Suprapubic skin (tissue), 4 donors: ENCODE measurements around the gene ELAPOR1. TPM values are rescaled to one million over a fixed set of nuclear protein-coding genes. Genes with fewer than 3 reads are reported as not detected.

Source experiments
- DNase-seq, 2 donors: peaks; one replicate each; pipeline ENCODE4 v3.0.0-alpha.2; 2019; ENCODE audit warnings: low spot score in 2 of 2
- H3K27ac ChIP-seq: fragments of 200-600 bp; sonication (generic); one replicate; pipeline ENCODE4 v1.5.1; 2019
- H3K27me3 ChIP-seq: fragments of 200-600 bp; sonication (generic); one replicate; pipeline ENCODE4 v1.5.1; 2019
- H3K36me3 ChIP-seq: fragments of 200-600 bp; sonication (generic); one replicate; pipeline ENCODE4 v1.5.1; 2019
- H3K4me1 ChIP-seq: fragments of 200-600 bp; sonication (generic); one replicate; pipeline ENCODE4 v1.5.1; 2019
- H3K4me3 ChIP-seq: fragments of 200-600 bp; sonication (generic); one replicate; pipeline ENCODE4 v1.5.1; 2019; ENCODE audit warnings: mild to moderate bottlenecking
- H3K9me3 ChIP-seq: fragments of 200-600 bp; sonication (generic); one replicate; pipeline ENCODE4 v1.5.1; 2019
- EP300 ChIP-seq: sonication (generic); formaldehyde crosslinking; IDR thresholded peaks from one replicate; pipeline ENCODE4 v1.6.1; 2017; ENCODE audit warnings: antibody characterized with exemption
- POLR2A ChIP-seq, 2 donors: fragments of 450-650 bp; IDR thresholded peaks; one replicate each; pipeline ENCODE4 v1.6.1; 2017; ENCODE audit warnings: antibody characterized with exemption in 2 of 2, mild to moderate bottlenecking in 2 of 2, moderate library complexity in 2 of 2
- POLR2AphosphoS5 ChIP-seq, 3 donors: sonication (generic); formaldehyde crosslinking; IDR thresholded peaks; one replicate each; pipeline ENCODE4 v1.6.1; 2017; ENCODE audit warnings: antibody characterized with exemption in 3 of 3
- WGBS: methylation state at CpG from one replicate; pipeline ENCODE4 v1.1.5; 2018; 5-methylcytosine and 5-hydroxymethylcytosine counted together
- total RNA-seq, 4 donors: library from RNA; depleted of rRNA; stranded (reverse); fragments of >200 nt; gene quantifications; one replicate each; pipeline ENCODE4 v1.1.0, GENCODE V29; 2016
- TF ChIP-seq, protein P1 (sequence below), 2 donors: fragments of 200-600 bp in 1 of 2; fragments of 450-650 bp in 1 of 2; sonication (generic) in 1 of 2; IDR thresholded peaks; one replicate each; pipeline ENCODE4 v1.5.1; 2016 to 2019; ENCODE audit warnings: antibody characterized with exemption in 2 of 2, mild to moderate bottlenecking in 1 of 2, moderate library complexity in 1 of 2

The ELAPOR1 gene
- total RNA-seq, 4 donors from 2014 or later: 27.4 to 84.8 (median 46.7) TPM

DNA sequence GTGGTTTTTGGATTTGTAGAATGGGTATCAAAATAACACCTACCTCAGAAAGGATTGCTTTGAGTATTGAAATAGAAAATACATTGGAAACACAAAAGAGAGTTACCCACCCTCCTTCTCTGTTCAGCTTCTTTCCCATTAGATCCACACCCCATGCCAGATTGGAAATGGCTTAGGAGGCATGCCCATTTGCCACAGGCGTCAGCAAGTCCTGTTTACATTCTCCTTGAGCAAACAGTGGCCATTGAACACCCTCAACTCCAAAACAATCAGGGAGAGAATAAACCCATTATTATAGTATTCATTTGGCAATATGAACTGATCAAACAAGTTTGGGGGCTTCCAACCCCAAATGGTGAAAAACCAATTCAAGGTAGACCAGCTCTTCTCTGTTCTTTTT is 2.4 kb downstream of the ELAPOR1 start:
- no peak for DNase-seq
- Histone ChIP-seq H3K36me3 (no peaks in the 10 kb centered on the region), H3K4me1 (peaks cover 22% of the 10 kb centered on the region), H3K4me3 (no peak overlapping the region), H3K27ac (no peak overlapping the region), H3K9me3 (no peaks in the 10 kb centered on the region), H3K27me3 (peaks cover 19% of the 10 kb centered on the region)
- TF ChIP-seq POLR2A (IDR thresholded peaks at IDR 0.05) (no peak), EP300 (no peak), POLR2AphosphoS5 (IDR thresholded peaks at IDR 0.05) (no peak)
- TF ChIP-seq, protein P1, sequence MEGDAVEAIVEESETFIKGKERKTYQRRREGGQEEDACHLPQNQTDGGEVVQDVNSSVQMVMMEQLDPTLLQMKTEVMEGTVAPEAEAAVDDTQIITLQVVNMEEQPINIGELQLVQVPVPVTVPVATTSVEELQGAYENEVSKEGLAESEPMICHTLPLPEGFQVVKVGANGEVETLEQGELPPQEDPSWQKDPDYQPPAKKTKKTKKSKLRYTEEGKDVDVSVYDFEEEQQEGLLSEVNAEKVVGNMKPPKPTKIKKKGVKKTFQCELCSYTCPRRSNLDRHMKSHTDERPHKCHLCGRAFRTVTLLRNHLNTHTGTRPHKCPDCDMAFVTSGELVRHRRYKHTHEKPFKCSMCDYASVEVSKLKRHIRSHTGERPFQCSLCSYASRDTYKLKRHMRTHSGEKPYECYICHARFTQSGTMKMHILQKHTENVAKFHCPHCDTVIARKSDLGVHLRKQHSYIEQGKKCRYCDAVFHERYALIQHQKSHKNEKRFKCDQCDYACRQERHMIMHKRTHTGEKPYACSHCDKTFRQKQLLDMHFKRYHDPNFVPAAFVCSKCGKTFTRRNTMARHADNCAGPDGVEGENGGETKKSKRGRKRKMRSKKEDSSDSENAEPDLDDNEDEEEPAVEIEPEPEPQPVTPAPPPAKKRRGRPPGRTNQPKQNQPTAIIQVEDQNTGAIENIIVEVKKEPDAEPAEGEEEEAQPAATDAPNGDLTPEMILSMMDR (IDR thresholded peaks at IDR 0.05): no peak
- WGBS: 77% methylated on average over 1 of the region's 1 CpG

DNA sequence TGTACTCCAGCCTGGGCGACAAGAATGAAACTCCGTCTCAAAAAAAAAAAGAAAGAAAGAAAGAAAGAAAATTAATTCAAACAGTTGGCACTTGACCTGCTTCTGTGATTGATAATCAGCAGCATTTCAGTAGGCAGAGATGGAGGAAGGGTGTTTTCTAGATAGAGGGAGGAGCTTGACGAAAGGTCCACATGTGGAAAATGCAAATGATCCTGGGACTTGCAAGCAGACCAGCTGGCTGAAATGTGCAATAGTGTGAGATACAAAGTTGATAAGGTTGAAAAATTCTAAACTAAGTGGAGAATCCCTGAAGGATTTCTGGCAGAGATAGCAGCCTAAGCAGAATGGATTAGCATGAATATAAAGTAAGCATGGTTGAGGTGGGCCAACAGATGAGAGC is 4.2 kb downstream of the ELAPOR1 start:
- TF ChIP-seq POLR2AphosphoS5 (IDR thresholded peaks at IDR 0.05) (no peak), POLR2A (IDR thresholded peaks at IDR 0.05) (no peak), EP300 (no peak)
- TF ChIP-seq, protein P1 (IDR thresholded peaks at IDR 0.05): no peak
- Histone ChIP-seq H3K4me3 (no peak overlapping the region), H3K36me3 (no peaks in the 10 kb centered on the region), H3K9me3 (no peaks in the 10 kb centered on the region), H3K4me1 (peaks cover 12% of the 10 kb centered on the region), H3K27me3 (peaks cover 19% of the 10 kb centered on the region), H3K27ac (no peak overlapping the region)
- WGBS: 81% methylated on average over 3 of the region's 3 CpGs
- DNase-seq: no peak

DNA sequence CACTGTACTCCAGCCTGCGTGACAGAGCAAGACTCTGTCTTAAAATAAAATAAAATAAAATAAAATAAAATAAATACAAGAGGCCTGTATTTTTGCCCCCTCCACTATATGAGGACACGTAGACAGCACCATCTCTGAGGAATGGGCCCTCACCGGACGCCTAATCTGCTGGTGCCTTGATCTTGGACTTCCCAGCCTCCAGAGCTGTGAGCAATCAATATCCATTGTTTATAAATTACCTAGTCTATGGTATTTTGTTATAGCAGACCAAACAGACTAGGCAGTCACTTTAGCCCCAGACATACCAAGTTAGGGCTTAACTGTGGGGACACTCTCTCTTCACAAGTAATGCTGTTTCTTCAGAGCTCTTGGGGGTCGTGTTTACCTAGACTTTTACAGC is 6.4 kb downstream of the ELAPOR1 start:
- Histone ChIP-seq H3K9me3 (no peaks in the 10 kb centered on the region), H3K36me3 (no peaks in the 10 kb centered on the region), H3K4me3 (no peak overlapping the region), H3K4me1 (no peaks in the 10 kb centered on the region), H3K27ac (no peak overlapping the region), H3K27me3 (peaks cover 7% of the 10 kb centered on the region)
- TF ChIP-seq, protein P1 (IDR thresholded peaks at IDR 0.05): no peak
- TF ChIP-seq EP300 (no peak), POLR2A (IDR thresholded peaks at IDR 0.05) (no peak), POLR2AphosphoS5 (IDR thresholded peaks at IDR 0.05) (no peak)
- WGBS: 95% methylated on average over 5 of the region's 5 CpGs
- DNase-seq: no peak

DNA sequence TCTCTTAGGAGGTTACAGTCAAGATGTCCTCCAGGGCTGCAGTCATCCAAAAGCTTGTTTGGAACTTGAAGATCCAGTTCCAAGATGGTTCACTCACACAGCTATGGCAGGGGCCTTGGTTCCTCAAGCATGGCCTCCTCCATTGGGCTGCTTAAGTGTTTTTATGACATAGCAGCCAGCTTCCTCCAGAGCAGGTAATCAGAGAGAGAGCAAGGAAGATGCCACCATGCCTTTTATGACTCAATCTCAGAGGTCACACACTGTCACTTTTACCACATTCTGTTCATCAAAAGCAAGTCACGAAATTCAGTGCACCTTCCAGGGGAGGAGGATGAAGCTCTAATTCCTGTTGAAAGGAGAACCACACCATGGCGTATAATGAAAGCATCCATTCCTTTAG is 17.1 kb downstream of the ELAPOR1 start:
- DNase-seq: no peak
- no peaks in the 10 kb centered on the region for H3K36me3 ChIP-seq
- TF ChIP-seq, protein P1 (IDR thresholded peaks at IDR 0.05): no peak
- TF ChIP-seq POLR2AphosphoS5 (IDR thresholded peaks at IDR 0.05) (no peak), EP300 (no peak), POLR2A (IDR thresholded peaks at IDR 0.05) (no peak)
- H3K4me3 ChIP-seq: no peak overlapping the region
- no peak overlapping the region for H3K27ac ChIP-seq
- no peaks in the 10 kb centered on the region for H3K9me3 ChIP-seq
- H3K27me3 ChIP-seq: no peaks in the 10 kb centered on the region
- WGBS: 96% methylated on average over 2 of the region's 2 CpGs
- peaks cover 9% of the 10 kb centered on the region for H3K4me1 ChIP-seq

DNA sequence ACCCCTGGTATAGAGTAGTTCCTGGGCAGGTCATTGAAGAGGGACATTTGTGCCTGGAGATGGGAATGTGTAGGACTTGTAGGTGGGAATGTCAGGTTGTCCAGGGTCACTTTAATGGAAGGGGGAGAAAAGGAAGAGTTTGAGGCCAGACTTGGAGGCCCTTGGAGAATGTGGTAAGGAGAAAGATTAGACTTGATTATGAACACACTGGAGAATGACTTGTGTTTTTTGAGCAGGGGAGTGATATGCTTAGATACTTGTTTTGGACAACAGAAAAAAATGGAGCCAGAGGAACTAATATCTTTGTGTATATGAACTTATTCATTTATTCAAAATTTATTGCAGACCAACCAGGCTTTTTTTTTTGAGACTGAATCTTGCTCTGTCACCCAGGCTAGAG is 17.9 kb downstream of the ELAPOR1 start:
- Histone ChIP-seq H3K4me1 (peaks cover 9% of the 10 kb centered on the region), H3K36me3 (no peaks in the 10 kb centered on the region), H3K9me3 (no peaks in the 10 kb centered on the region), H3K27ac (no peak overlapping the region), H3K27me3 (no peaks in the 10 kb centered on the region), H3K4me3 (no peak overlapping the region)
- DNase-seq: no peak
- TF ChIP-seq, protein P1 (IDR thresholded peaks at IDR 0.05): no peak
- TF ChIP-seq EP300 (no peak), POLR2AphosphoS5 (IDR thresholded peaks at IDR 0.05) (no peak), POLR2A (IDR thresholded peaks at IDR 0.05) (no peak)
